IMR-90 (cell line): ENCODE results near the gene MAEL. TPM values are rescaled to one million over a fixed set of nuclear protein-coding genes. Genes with fewer than 3 reads are reported as not detected.

Experiments
- ATAC-seq: fragments of 200-7000 bp; cut with Tn5 transposase; 2 replicates; pipeline ENCODE4 v1.9.1; 2020; ENCODE audit warnings: low read depth, mild to moderate bottlenecking, moderate library complexity
- BruUV-seq: library from RNA; stranded (reverse); fragments of 400-500 nt; replicated peaks from 2 replicates; lab custom pipeline; 2021; lab: Mats Ljungman, UMichigan
- CTCF ChIA-PET: fragments of 300-600 bp; formaldehyde crosslinking; extraction: SDS; loops from one replicate; lab custom pipeline; 2021; ENCODE audit warnings: antibody characterized with exemption; lab: Yijun Ruan, JAX
- POLR2A ChIA-PET: fragments of 300-600 bp; sonication (Branson Sonifier 250); formaldehyde crosslinking; loops from one replicate; lab custom pipeline; 2022; ENCODE audit warnings: antibody characterized with exemption; ENCODE audit not compliant: unreplicated experiment; lab: Charles Lee
- DNase-seq: peaks from one replicate; pipeline ENCODE4 v3.0.0; 2013
- H2AFZ ChIP-seq: replicated peaks from 2 replicates; pipeline ENCODE3; 2013; ENCODE audit warnings: low read length, mild to moderate bottlenecking; ENCODE audit not compliant: poor library complexity
- H2AK5ac ChIP-seq: 2 replicates; pipeline ENCODE4 v1.6.1; 2013; ENCODE audit warnings: low read depth, low read length, inconsistent platforms
- H2AK9ac ChIP-seq: replicated peaks from 2 replicates; pipeline ENCODE3; 2013; ENCODE audit warnings: mild to moderate bottlenecking, low read depth, low read length, moderate library complexity; ENCODE audit not compliant: poor library complexity
- H2BK120ac ChIP-seq: 2 replicates; pipeline ENCODE4 v1.6.1; 2013; ENCODE audit warnings: low read depth, low read length, inconsistent platforms
- H2BK15ac ChIP-seq: 3 replicates; pipeline ENCODE4 v1.6.1; 2013; ENCODE audit warnings: low read depth, low read length, inconsistent platforms
- H2BK20ac ChIP-seq: 2 replicates; pipeline ENCODE4 v1.6.1; 2013; ENCODE audit warnings: low read depth, mild to moderate bottlenecking, inconsistent platforms, low read length, moderate library complexity
- H2BK5ac ChIP-seq: 2 replicates; pipeline ENCODE4 v1.6.1; 2013; ENCODE audit warnings: mild to moderate bottlenecking, low read depth, low read length, inconsistent platforms; ENCODE audit not compliant: poor library complexity, severe bottlenecking
- H3K14ac ChIP-seq: replicated peaks from 2 replicates; pipeline ENCODE4 v1.6.1; 2013; ENCODE audit warnings: low read depth, low read length, inconsistent platforms
- H3K18ac ChIP-seq: 2 replicates; pipeline ENCODE4 v1.6.1; 2013; ENCODE audit warnings: low read depth, low read length, control low read depth
- H3K23ac ChIP-seq: 2 replicates; pipeline ENCODE4 v1.6.1; 2013; ENCODE audit warnings: low read depth, low read length, inconsistent platforms
- H3K27ac ChIP-seq: 2 replicates; pipeline ENCODE4 v1.5.1; 2013; ENCODE audit warnings: mild to moderate bottlenecking, control low read depth, low read length; ENCODE audit not compliant: insufficient read depth
- H3K27me3 ChIP-seq: 2 replicates; pipeline ENCODE4 v1.6.1; 2013; ENCODE audit warnings: low read length; ENCODE audit not compliant: control insufficient read depth, insufficient read depth
- H3K36me3 ChIP-seq: 2 replicates; pipeline ENCODE4 v1.6.1; 2013; ENCODE audit warnings: low read length, mixed read lengths; ENCODE audit not compliant: control insufficient read depth, insufficient read depth
- H3K4ac ChIP-seq: 2 replicates; pipeline ENCODE4 v1.6.1; 2013; ENCODE audit warnings: low read depth, low read length, inconsistent platforms
- H3K4me1 ChIP-seq: 2 replicates; pipeline ENCODE4 v1.6.1; 2013; ENCODE audit warnings: low read length, mixed read lengths; ENCODE audit not compliant: control insufficient read depth, insufficient read depth
- H3K4me2 ChIP-seq: 2 replicates; pipeline ENCODE4 v1.6.1; 2013; ENCODE audit warnings: low read depth, mild to moderate bottlenecking, control low read depth, low read length, moderate library complexity
- H3K4me3 ChIP-seq: 2 replicates; pipeline ENCODE4 v1.5.1; 2013; ENCODE audit warnings: low read depth, mild to moderate bottlenecking, control low read depth, low read length, moderate library complexity; ENCODE audit not compliant: insufficient read depth
- H3K56ac ChIP-seq: 2 replicates; pipeline ENCODE4 v1.6.1; 2013; ENCODE audit warnings: low read length, inconsistent platforms; ENCODE audit not compliant: insufficient read depth; ENCODE audit errors: extremely low read depth
- H3K79me1 ChIP-seq, 2 experiments: 2 replicates each; pipeline ENCODE4 v1.6.1; 2013; ENCODE audit warnings: low read length in 2 of 2, inconsistent platforms in 1 of 2, low read depth in 1 of 2
- H3K9ac ChIP-seq: 2 replicates; pipeline ENCODE4 v1.6.1; 2013; ENCODE audit warnings: low read depth, low read length, control low read depth
- H3K9me1 ChIP-seq: 2 replicates; pipeline ENCODE4 v1.6.1; 2013; ENCODE audit warnings: low read length, inconsistent platforms; ENCODE audit not compliant: insufficient read depth
- H3K9me3 ChIP-seq: 2 replicates; pipeline ENCODE4 v1.6.1; 2013; ENCODE audit warnings: low read length; ENCODE audit not compliant: control insufficient read depth, insufficient read depth
- H4K20me1 ChIP-seq: 2 replicates; pipeline ENCODE4 v1.6.1; 2013; ENCODE audit warnings: low read length, inconsistent platforms; ENCODE audit not compliant: insufficient read depth
- H4K5ac ChIP-seq: 2 replicates; pipeline ENCODE4 v1.6.1; 2013; ENCODE audit warnings: mild to moderate bottlenecking, low read depth, low read length, control low read depth
- H4K8ac ChIP-seq, 2 experiments: 2 replicates each; pipeline ENCODE4 v1.6.1; 2013; ENCODE audit warnings: low read depth in 2 of 2, low read length in 2 of 2, control low read depth in 1 of 2, inconsistent platforms in 1 of 2
- H4K91ac ChIP-seq: 2 replicates; pipeline ENCODE4 v1.6.1; 2013; ENCODE audit warnings: low read depth, low read length, inconsistent platforms; ENCODE audit not compliant: insufficient read depth
- BHLHE40 ChIP-seq: fragments of 150-350 bp; IDR thresholded peaks from 2 replicates; pipeline ENCODE4 v1.6.1; 2016; ENCODE audit warnings: mild to moderate bottlenecking, low read depth, low read length
- CEBPB ChIP-seq: IDR thresholded peaks from 2 replicates; pipeline ENCODE4 v1.6.1; 2012; ENCODE audit warnings: low read depth, low read length, improper control_type of control experiment
- CTCF ChIP-seq: conservative IDR thresholded peaks from 2 replicates; pipeline ENCODE4 v1.5.1; 2012; ENCODE audit warnings: mild to moderate bottlenecking, low read depth, low read length, improper control_type of control experiment
- MXI1 ChIP-seq: IDR thresholded peaks from 2 replicates; pipeline ENCODE4 v1.6.1; 2012; ENCODE audit warnings: low read depth, mild to moderate bottlenecking, low read length, moderate library complexity, borderline replicate concordance
- NFE2L2 ChIP-seq: fragments of 150-350 bp; IDR thresholded peaks from 2 replicates; pipeline ENCODE4 v1.6.1; 2016; ENCODE audit warnings: low read depth, mild to moderate bottlenecking, low read length
- POLR2A ChIP-seq: IDR thresholded peaks from 2 replicates; pipeline ENCODE4 v1.6.1; 2012; ENCODE audit warnings: mild to moderate bottlenecking, low read depth, low read length
- RAD21 ChIP-seq: IDR thresholded peaks from 2 replicates; pipeline ENCODE4 v1.6.1; 2012; ENCODE audit warnings: low read length, improper control_type of control experiment
- SMC3 ChIP-seq: fragments of 150-350 bp; IDR thresholded peaks from 2 replicates; pipeline ENCODE4 v1.6.1; 2016; ENCODE audit warnings: low read depth, mild to moderate bottlenecking, antibody characterized with exemption, low read length, moderate library complexity
- WGBS, 2 experiments: methylation state at CpG; one replicate each; pipeline versions ENCODE4 v1.1.5 to v1.1.7; 2013; ENCODE audit warnings: missing lambda C conversion rate in 2 of 2; ENCODE audit not compliant: insufficient read length in 1 of 2; ENCODE audit errors: extremely low coverage in 2 of 2; 5-methylcytosine and 5-hydroxymethylcytosine counted together
- dilution Hi-C: fragments of 300-500 bp; cut with HindIII; formaldehyde crosslinking; loops from one replicate; pipeline ENCODE4 v1.14.3; 2018; ENCODE audit warnings: low sequenced_read_pairs; ENCODE audit not compliant: unreplicated experiment
- in situ Hi-C: fragments of 300-500 bp; cut with MboI; formaldehyde crosslinking; loops from 3 replicates; pipeline ENCODE4 v1.14.3; 2019; ENCODE audit warnings: low sequenced_read_pairs, inconsistent platforms, mixed read lengths
- intact Hi-C: fragments of 100-400 bp; cut with micrococcal nuclease; formaldehyde crosslinking; loops from 2 replicates; pipeline ENCODE4 v1.10.0; 2022
- polyA plus RNA-seq, 3 experiments: library from polyadenylated mRNA; depleted of rRNA; stranded (reverse); fragments of >200 nt; gene quantifications; 2 replicates each; pipeline ENCODE4 v1.2.3, GENCODE V29; 2012; ENCODE audit warnings: low replicate concordance in 1 of 3
- total RNA-seq: library from RNA; depleted of rRNA; stranded (reverse); fragments of >200 nt; gene quantifications from 2 replicates; pipeline ENCODE4 v1.2.3, GENCODE V29; 2012

Gene MAEL
- total and polyA plus RNA-seq, 2 of the 4 experiments (the other 2 are of a cell fraction), result not detected

- Histone ChIP-seq H3K36me3 (no peaks in the 10 kb centered on the region), H3K9ac (no peak overlapping the region; the same call in 1 of the 2 replicates), H3K9me1 (no peaks in the 10 kb centered on the region), H3K9me3 (no peaks in the 10 kb centered on the region), H3K79me1 (no peaks in the 10 kb centered on the region), H2AK9ac (no peak overlapping the region), H3K4me3 (peak overlapping the region; percentile 23; the same call in 1 of the 2 replicates), H3K18ac (no peak overlapping the region), H2BK15ac (no peak overlapping the region), H4K91ac (no peak overlapping the region), H3K23ac (no peak overlapping the region), H3K56ac (no peak overlapping the region), H3K4me2 (peak overlapping the region; percentile 87), H2BK120ac (no peak overlapping the region), H2AFZ (peak overlapping the region; percentile 91), H2BK5ac (no peak overlapping the region), H3K27ac (no peak overlapping the region), H2BK20ac (no peak overlapping the region), H4K20me1 (no peaks in the 10 kb centered on the region), H2AK5ac (no peak overlapping the region), H3K4ac (no peak overlapping the region), H3K27me3 (peaks cover 15% of the 10 kb centered on the region), H4K8ac (no peak overlapping the region), H4K5ac (no peak overlapping the region), H3K14ac (no peak overlapping the region), H3K4me1 (no peaks in the 10 kb centered on the region)
- ChIA-PET CTCF (interaction anchor here (0.6 to 1.1 kb wide), 6 partner anchors 101 to 1161 kb away, joined by 3 read pairs; no protein-coding TSS in a partner anchor), POLR2A (no interaction called here)
- peak; percentile 98 for ATAC-seq
- dilution Hi-C loops (no loop called here), intact Hi-C loops (loop anchor here (1.0 to 5.0 kb wide), 5 partner anchors 156 to 621 kb away; partner anchors contain the start of gene POU2F1), in situ Hi-C loops (loop anchor here (5.0 to 10.0 kb wide), 2 partner anchors 381 to 468 kb away; no protein-coding TSS in a partner anchor)
- TF ChIP-seq SMC3 (peak; percentile 87), CEBPB (no peak), RAD21 (peak; percentile 92), CTCF (peak; percentile 91), POLR2A (no peak), BHLHE40 (0 out of 2 replicates have a peak, but pooled peaks have one; percentile 5), MXI1 (no peak), NFE2L2 (no peak)
- BruUV-seq, result no TSS peak
- DNase-seq, result peak; percentile 15
- WGBS, 2 experiments, result 3% methylated on average over 8 of the region's 31 CpGs; no CpG with 5 or more reads in 1 of the 2 experiments
Measured at GRCh38 chr1:167066333-167067122, 77.4 kb downstream of the MAEL start.
